Right forelimb (tissue), 1 donor: ENCODE data around the gene GLCE.
"Not testable (repeated sequence)": the region's sequence is repeated elsewhere in the genome, so short reads cannot be mapped to it uniquely, and the experiment has no call there.

Source experiments
- DNase-seq: peaks from one replicate; pipeline ENCODE4 v3.0.0-alpha.2; 2018

The GLCE gene

GRCh38 chr15:69138963-69139362 lies 21.5 kb upstream of the GLCE start:
- DNase-seq, result no peak

- no peak for DNase-seq
Measured at GRCh38 chr15:69140306-69140705, 20.1 kb upstream of the GLCE start.

GRCh38 chr15:69141286-69141701 lies 19.1 kb upstream of the GLCE start:
- DNase-seq, result no peak

GRCh38 chr15:69141833-69142232 lies 18.6 kb upstream of the GLCE start:
- no peak for DNase-seq

- no peak for DNase-seq
Measured at GRCh38 chr15:69143756-69144436, 16.5 kb upstream of the GLCE start.

- DNase-seq, result no peak
Measured at GRCh38 chr15:69144530-69144929, 15.9 kb upstream of the GLCE start.

GRCh38 chr15:69145149-69145693 lies 15.2 kb upstream of the GLCE start:
- no peak for DNase-seq

- DNase-seq, result no peak
Measured at GRCh38 chr15:69145694-69146492, 14.5 kb upstream of the GLCE start.

- DNase-seq, result no peak
Measured at GRCh38 chr15:69146724-69147435, 13.6 kb upstream of the GLCE start.

GRCh38 chr15:69148465-69148864 lies 12.0 kb upstream of the GLCE start:
- no peak for DNase-seq

GRCh38 chr15:69149163-69149562 lies 11.3 kb upstream of the GLCE start:
- no peak for DNase-seq

- DNase-seq, result no peak
Measured at GRCh38 chr15:69149803-69150202, 10.6 kb upstream of the GLCE start.

GRCh38 chr15:69150336-69150735 lies 10.1 kb upstream of the GLCE start:
- DNase-seq, result no peak

- no peak for DNase-seq
Measured at GRCh38 chr15:69150841-69151240, 9.6 kb upstream of the GLCE start.

- DNase-seq, result no peak
Measured at GRCh38 chr15:69153046-69153445, 7.4 kb upstream of the GLCE start.

- not testable (repeated sequence) for DNase-seq
Measured at GRCh38 chr15:69153587-69153986, 6.8 kb upstream of the GLCE start.

GRCh38 chr15:69154078-69154477 lies 6.4 kb upstream of the GLCE start:
- DNase-seq, result no peak

GRCh38 chr15:69154684-69155083 lies 5.8 kb upstream of the GLCE start:
- no peak for DNase-seq

- no peak for DNase-seq
Measured at GRCh38 chr15:69156736-69157381, 3.6 kb upstream of the GLCE start.

- no peak for DNase-seq
Measured at GRCh38 chr15:69158201-69158842, 2.1 kb upstream of the GLCE start.

- no peak for DNase-seq
Measured at GRCh38 chr15:69158843-69159240, 1.6 kb upstream of the GLCE start.

- no peak for DNase-seq
Measured at GRCh38 chr15:69159805-69160140, 662 bp upstream of the GLCE start.
